GM23248 (cell line): ENCODE measurements around the gene GALNT5.

Experiments
- EZH2 ChIP-seq: fragments of 200-600 bp; sonication (generic); IDR thresholded peaks from 2 replicates; pipeline ENCODE4 v1.6.1; 2018; ENCODE audit warnings: antibody characterized with exemption, mild to moderate bottlenecking; ENCODE audit not compliant: insufficient read depth, poor library complexity, severe bottlenecking
- EZH2phosphoT487 ChIP-seq: fragments of 200-600 bp; sonication (generic); IDR thresholded peaks from 2 replicates; pipeline ENCODE4 v1.6.1; 2018; ENCODE audit warnings: antibody characterized with exemption, moderate library complexity, mild to moderate bottlenecking, low read depth; ENCODE audit not compliant: insufficient read depth

DNA sequence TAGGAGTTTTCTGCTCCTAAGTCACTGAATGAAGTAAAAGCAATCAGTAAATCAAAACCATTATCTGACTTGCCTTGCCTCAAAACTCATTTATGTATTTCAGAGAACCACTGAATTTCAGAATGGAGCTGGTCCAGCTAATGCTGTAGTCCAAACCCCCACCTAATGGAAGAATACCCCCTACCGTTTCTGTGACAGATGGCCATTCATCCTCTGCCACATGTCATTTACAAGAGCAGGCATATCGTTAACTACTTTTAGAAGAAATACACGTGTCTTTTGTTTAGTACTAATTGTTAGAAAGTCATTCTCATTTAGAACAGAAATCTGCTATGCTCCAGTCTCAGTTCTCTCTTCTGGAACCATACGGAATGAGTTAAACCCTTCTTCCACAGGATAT lies 12.8 kb upstream of the GALNT5 start:
- TF ChIP-seq EZH2 = no peak
- TF ChIP-seq EZH2phosphoT487 = no peak
